HepG2 (cell line): ENCODE measurements around the gene PPP1R13B. TPM values are rescaled to one million over a fixed set of nuclear protein-coding genes. Genes with fewer than 3 reads are reported as not detected.

Experiments
- ATAC-seq: fragments of 200-7000 bp; cut with Tn5 transposase; 3 replicates; pipeline ENCODE4 v1.9.1; 2020; ENCODE audit warnings: mild to moderate bottlenecking, moderate library complexity
- BruUV-seq: library from RNA; stranded (reverse); fragments of 400-500 nt; replicated peaks from 2 replicates; lab custom pipeline; 2021; lab: Mats Ljungman, UMichigan
- CTCF ChIA-PET: fragments of 300-600 bp; formaldehyde crosslinking; extraction: SDS; loops from one replicate; lab custom pipeline; 2021; ENCODE audit warnings: low total read pairs, inconsistent platforms, low intra/inter-chr PET ratio; lab: Yijun Ruan, JAX
- POLR2A ChIA-PET: fragments of 350-600 bp; sonication (Branson Sonifier 250); formaldehyde crosslinking; loops from one replicate; lab custom pipeline; 2020; ENCODE audit warnings: antibody characterized with exemption, inconsistent platforms; lab: Yijun Ruan, JAX
- DNase-seq: peaks from one replicate; pipeline ENCODE4 v3.0.0-alpha.2; 2015; ENCODE audit warnings: low spot score
- FAIRE-seq: peaks from 3 replicates; lab custom pipeline; 2011; peaks lifted over from hg19 to GRCh38; lab: Jason Lieb, UNC
- H2AFZ ChIP-seq: one replicate; pipeline ENCODE4 v1.6.1; 2011; ENCODE audit warnings: low read length, inconsistent platforms
- H3K27ac ChIP-seq: fragments of 300-600 bp; 3 replicates; pipeline ENCODE4 v1.8.0; 2011; ENCODE audit warnings: mixed run types, mild to moderate bottlenecking, mixed read lengths, low read length, inconsistent platforms; ENCODE audit not compliant: insufficient read depth; ENCODE audit errors: extremely low read length
- H3K27me3 ChIP-seq, 2 experiments: fragments of 200-600 bp in 1 of 2; 2 replicates in 1 of 2; 3 replicates in 1 of 2; pipeline versions ENCODE4 v1.6.0 to v1.8.0; 2011; ENCODE audit warnings: low read length in 2 of 2, mild to moderate bottlenecking in 2 of 2, moderate library complexity in 2 of 2, inconsistent platforms in 1 of 2; ENCODE audit not compliant: insufficient read depth in 2 of 2, control insufficient read depth in 1 of 2
- H3K36me3 ChIP-seq, 2 experiments: fragments of 200-600 bp in 1 of 2; replicated peaks in 1 of 2; 2 replicates in 1 of 2; 3 replicates in 1 of 2; pipeline versions ENCODE4 v1.5.1 to v1.8.0; 2011; ENCODE audit warnings: low read length in 2 of 2, inconsistent platforms in 1 of 2; ENCODE audit not compliant: insufficient read depth in 2 of 2, control insufficient read depth in 1 of 2
- H3K4me1 ChIP-seq: 2 replicates; pipeline ENCODE4 v1.5.1; 2012; ENCODE audit warnings: low read length, inconsistent platforms; ENCODE audit not compliant: insufficient read depth
- H3K4me2 ChIP-seq: 2 replicates; pipeline ENCODE4 v1.6.0; 2011; ENCODE audit warnings: low read depth, low read length, inconsistent platforms
- H3K4me3 ChIP-seq, 3 experiments: fragments of 200-600 bp in 1 of 3; sonication (generic), shearing (Covaris generic) in 1 of 3; replicated peaks in 1 of 3; 2 replicates each; pipeline ENCODE4 v1.5.1; 2011 to 2016; ENCODE audit warnings: low read length in 3 of 3, inconsistent platforms in 2 of 3, low read depth in 2 of 3, mild to moderate bottlenecking in 2 of 3, control low read depth in 1 of 3, mixed read lengths in 1 of 3; ENCODE audit not compliant: insufficient read depth in 1 of 3
- H3K79me2 ChIP-seq: one replicate; pipeline ENCODE4 v1.6.1; 2011; ENCODE audit warnings: low read length, inconsistent platforms; ENCODE audit not compliant: insufficient read depth
- H3K9ac ChIP-seq: 2 replicates; pipeline ENCODE4 v1.6.0; 2011; ENCODE audit warnings: mild to moderate bottlenecking, low read depth, low read length, inconsistent platforms; ENCODE audit not compliant: insufficient read depth
- H3K9me3 ChIP-seq: 2 replicates; pipeline ENCODE4 v1.5.1; 2012; ENCODE audit warnings: mild to moderate bottlenecking, low read length
- H4K20me1 ChIP-seq: 2 replicates; pipeline ENCODE4 v1.6.0; 2011; ENCODE audit warnings: inconsistent platforms, mild to moderate bottlenecking, low read length, moderate library complexity; ENCODE audit not compliant: insufficient read depth
- AGO1 ChIP-seq: fragments of 200-400 bp; formaldehyde crosslinking; IDR thresholded peaks from 2 replicates; pipeline ENCODE4 v1.6.1; 2017; ENCODE audit warnings: mild to moderate bottlenecking, low read depth, low read length, moderate library complexity; ENCODE audit not compliant: poor library complexity, severe bottlenecking
- AGO2 ChIP-seq: fragments of 200-400 bp; formaldehyde crosslinking; optimal IDR thresholded peaks from 2 replicates; pipeline ENCODE3; 2017; ENCODE audit warnings: mild to moderate bottlenecking, low read depth, low read length, moderate library complexity
- AKAP8 ChIP-seq: sonication (generic); formaldehyde crosslinking; IDR thresholded peaks from 2 replicates; pipeline ENCODE4 v1.5.1; 2020; ENCODE audit warnings: mild to moderate bottlenecking, missing genetic modification reagents
- GABPB1 ChIP-seq: IDR thresholded peaks from 2 replicates; pipeline ENCODE4 v1.6.1; 2016; ENCODE audit warnings: mild to moderate bottlenecking, missing genetic modification reagents, moderate library complexity, missing compliant biosample characterization
- HNRNPK ChIP-seq: fragments of 200-400 bp; formaldehyde crosslinking; IDR thresholded peaks from 2 replicates; pipeline ENCODE4 v1.6.1; 2018; ENCODE audit warnings: low read length, low read depth, moderate library complexity, mild to moderate bottlenecking; ENCODE audit not compliant: poor library complexity, severe bottlenecking
- HNRNPL ChIP-seq: fragments of 200-400 bp; formaldehyde crosslinking; IDR thresholded peaks from 2 replicates; pipeline ENCODE4 v1.6.1; 2017; ENCODE audit warnings: mild to moderate bottlenecking, low read depth, low read length
- KAT8 ChIP-seq: IDR thresholded peaks from 2 replicates; pipeline ENCODE4 v1.6.1; 2016; ENCODE audit warnings: missing genetic modification reagents, missing compliant biosample characterization
- KMT2B ChIP-seq: IDR thresholded peaks from 2 replicates; pipeline ENCODE4 v1.6.1; 2016; ENCODE audit warnings: missing genetic modification reagents, missing compliant biosample characterization
- NONO ChIP-seq, 2 experiments: fragments of 450-650 bp in 1 of 2; sonication (generic) in 1 of 2; formaldehyde crosslinking in 1 of 2; IDR thresholded peaks in 1 of 2; conservative IDR thresholded peaks in 1 of 2; 2 replicates each; pipeline versions ENCODE4 v1.6.1 to v1.8.0; 2017 to 2022; ENCODE audit warnings: mild to moderate bottlenecking in 1 of 2, missing genetic modification reagents in 1 of 2, moderate library complexity in 1 of 2
- POLR2A ChIP-seq, 2 experiments: IDR thresholded peaks; 2 replicates each; pipeline ENCODE4 v1.6.1; 2011; ENCODE audit warnings: low read depth in 2 of 2, low read length in 2 of 2, mild to moderate bottlenecking in 1 of 2, moderate library complexity in 1 of 2; ENCODE audit not compliant: insufficient read depth in 1 of 2
- POLR2G ChIP-seq: fragments of 200-400 bp; formaldehyde crosslinking; IDR thresholded peaks from 2 replicates; pipeline ENCODE4 v1.6.1; 2018; ENCODE audit warnings: mild to moderate bottlenecking, low read depth, low read length, moderate library complexity
- RBFOX2 ChIP-seq: fragments of 200-400 bp; formaldehyde crosslinking; IDR thresholded peaks from 2 replicates; pipeline ENCODE4 v1.6.1; 2017; ENCODE audit warnings: low read depth, mild to moderate bottlenecking, low read length
- SP1 ChIP-seq, 2 experiments: fragments of 450-650 bp in 1 of 2; sonication (generic) in 1 of 2; formaldehyde crosslinking in 1 of 2; IDR thresholded peaks; 2 replicates each; pipeline versions ENCODE4 v1.4.0 to v1.6.1; 2016 to 2020; ENCODE audit warnings: missing genetic modification reagents in 1 of 2
- ZBTB33 ChIP-seq: sonication (generic); formaldehyde crosslinking; IDR thresholded peaks from 2 replicates; pipeline ENCODE4 v1.4.0; 2020; ENCODE audit warnings: missing genetic modification reagents
- ZC3H13 ChIP-seq: sonication (generic); formaldehyde crosslinking; IDR thresholded peaks from 2 replicates; pipeline ENCODE4 v1.8.1; 2023; ENCODE audit warnings: mild to moderate bottlenecking, missing genetic modification reagents, moderate library complexity
- ZC3H4 ChIP-seq: sonication (generic); formaldehyde crosslinking; IDR thresholded peaks from 2 replicates; pipeline ENCODE4 v1.4.0; 2020; ENCODE audit warnings: missing genetic modification reagents, borderline replicate concordance
- ZNF687 ChIP-seq: sonication (generic); formaldehyde crosslinking; IDR thresholded peaks from 2 replicates; pipeline ENCODE4 v1.5.1; 2020; ENCODE audit warnings: mild to moderate bottlenecking, missing genetic modification reagents, moderate library complexity
- WGBS: methylation state at CpG from one replicate; pipeline ENCODE4 v1.1.6; 2017; ENCODE audit warnings: low lambda C conversion rate; 5-methylcytosine and 5-hydroxymethylcytosine counted together
- in situ Hi-C: cut with HindIII; loops from 2 replicates; pipeline ENCODE4 v1.10.0; 2017; ENCODE audit warnings: low pct_unique_long_range_greater_than_20kb; ENCODE audit not compliant: extremely low pct_ligation_motif_present
- intact Hi-C: fragments of 100-400 bp; cut with micrococcal nuclease; formaldehyde crosslinking; loops from one replicate; pipeline ENCODE4 v1.10.0; 2022; ENCODE audit not compliant: unreplicated experiment
- polyA plus RNA-seq, 8 experiments: library from polyadenylated mRNA; depleted of rRNA in 3 of 8; stranded (reverse) in 7 of 8; unstranded in 1 of 8; fragments of >200 nt; fragmentation: Illumina TruSeq in 4 of 8; extraction: Trizol in 4 of 8; gene quantifications; 2 replicates each; pipeline versions ENCODE4 v1.2.1 to v1.2.3, GENCODE V29; 2011 to 2016; ENCODE audit warnings: low read depth in 4 of 8, missing spikeins in 1 of 8, mixed read lengths in 1 of 8; ENCODE audit not compliant: insufficient read depth in 1 of 8
- total RNA-seq, 5 experiments: library from RNA; depleted of rRNA; stranded (reverse); fragments of >200 nt; fragmentation: Illumina TruSeq; extraction: Trizol; gene quantifications; 2 replicates each; pipeline ENCODE4 v1.2.3, GENCODE V29; 2016; ENCODE audit warnings: low read depth in 1 of 5

PPP1R13B gene
- total and polyA plus RNA-seq, 2 of the 13 experiments (the other 11 are each of a cell fraction or from before 2014, with no cell fraction given), result 4.6 to 9.4 TPM

- ChIA-PET CTCF (no interaction called here), POLR2A (interaction anchor here (1.3 to 6.2 kb wide), 2 partner anchors 8 to 17 kb away, joined by 4 to 84 read pairs; no protein-coding TSS in a partner anchor)
- Histone ChIP-seq H3K4me1 (peaks cover 58% of the 10 kb centered on the region), H4K20me1 (no peaks in the 10 kb centered on the region), H3K4me2 (peak overlapping the region; percentile 24; the same call in 1 of the 2 replicates), H3K9me3 (no peaks in the 10 kb centered on the region), H3K4me3 (no peak overlapping the region), H3K79me2 (no peaks in the 10 kb centered on the region), H3K36me3 (peaks cover 0 to 5% of the 10 kb centered on the region in 2 experiments; a peak in 1 of 5 replicates), H3K9ac (no peak overlapping the region), H3K27ac (peak overlapping the region; percentile 50), H3K27me3 (no peaks in the 10 kb centered on the region), H2AFZ (no peak overlapping the region)
- FAIRE-seq (no peak), DNase-seq (no peak), ATAC-seq (no peak)
- intact Hi-C loops, result no loop called here
- 90% methylated on average over 35 of the region's 53 CpGs for WGBS
- no TSS peak for BruUV-seq
- in situ Hi-C loops, result no loop called here
- TF ChIP-seq AGO2 (peak; percentile 92), ZC3H13 (CRISPR knock-in tag) (no peak), ZBTB33 (peak; percentile 81), KAT8 (no peak), POLR2A (IDR thresholded peaks at IDR 0.05; ENCODE audit: insufficient read depth in 1 of 2, low read depth in 2 of 2, low read length in 2 of 2) (0 out of 4 replicates have a peak, but pooled peaks of 1 of the 2 experiments have one; percentile 7), AKAP8 (CRISPR knock-in tag) (0 out of 2 replicates have a peak, but pooled peaks have one; percentile 44), SP1 (IDR thresholded peaks at IDR 0.05) (no peak), SP1 (CRISPR knock-in tag; IDR thresholded peaks at IDR 0.05) (no peak), GABPB1 (CRISPR knock-in tag) (peak; percentile 13; the same call in 1 of the 2 replicates), ZC3H4 (CRISPR knock-in tag) (no peak), ZNF687 (peak; percentile 40; the same call in 1 of the 2 replicates), POLR2G (peak; percentile 10; the same call in 1 of the 2 replicates), AGO1 (no peak), HNRNPL (0 out of 2 replicates have a peak, but pooled peaks have one; percentile 33), NONO (IDR thresholded peaks at IDR 0.05) (no peak), NONO (CRISPR knock-in tag; conservative IDR thresholded peaks at IDR 0.05) (peak; percentile 41; the same call in 1 of the 2 replicates), RBFOX2 (peak; percentile 56), KMT2B (CRISPR knock-in tag) (no peak), HNRNPK (peak; percentile 30)
Observed at GRCh38 chr14:103871596-103872480, 24.5 kb upstream of the PPP1R13B start.
